Measurements from ENCODE around the gene F7.
"Not testable (repeated sequence)": the region's sequence is repeated elsewhere in the genome, so short reads cannot be mapped to it uniquely, and the experiment has no call there.

The F7 gene

DNA sequence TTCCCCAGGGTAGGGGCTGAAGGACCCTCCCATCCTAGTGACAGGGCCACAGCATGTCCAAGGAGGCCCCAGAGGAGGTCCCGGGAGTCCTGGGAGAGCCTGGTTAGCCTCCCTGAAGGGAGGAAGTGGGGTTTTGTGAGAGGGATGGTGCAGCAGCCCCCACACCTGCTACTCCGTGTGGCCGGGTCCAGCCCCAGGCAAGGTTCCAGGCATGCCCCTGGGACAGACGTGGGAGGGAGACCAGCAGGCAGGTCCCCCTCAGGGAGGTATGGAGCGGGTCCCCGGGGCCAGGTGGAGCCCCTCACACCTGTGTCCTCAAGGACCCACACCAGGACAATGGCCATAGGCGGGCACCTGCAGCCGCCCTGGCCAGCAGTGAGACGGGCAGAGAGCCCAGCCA lies 1.9 kb upstream of the F7 start:
- DNase-seq (ENCODE audit: extremely low spot score) = no peak
- ChIA-PET POLR2A (no interaction called here), CTCF (no interaction called here)
- no peak for TF ChIP-seq SUZ12 (IDR thresholded peaks at IDR 0.05)
- no peak for TF ChIP-seq TARDBP (IDR thresholded peaks at IDR 0.05)
- no peak for TF ChIP-seq FOXM1 (IDR thresholded peaks at IDR 0.05; ENCODE audit: borderline replicate concordance)
- TF ChIP-seq FOXK2 (IDR thresholded peaks at IDR 0.05) = no peak
- no peak for TF ChIP-seq FOXA1 (IDR thresholded peaks at IDR 0.05)
- no peak for TF ChIP-seq CTBP1 (IDR thresholded peaks at IDR 0.05; ENCODE audit: borderline replicate concordance)
- TF ChIP-seq, protein P1, sequence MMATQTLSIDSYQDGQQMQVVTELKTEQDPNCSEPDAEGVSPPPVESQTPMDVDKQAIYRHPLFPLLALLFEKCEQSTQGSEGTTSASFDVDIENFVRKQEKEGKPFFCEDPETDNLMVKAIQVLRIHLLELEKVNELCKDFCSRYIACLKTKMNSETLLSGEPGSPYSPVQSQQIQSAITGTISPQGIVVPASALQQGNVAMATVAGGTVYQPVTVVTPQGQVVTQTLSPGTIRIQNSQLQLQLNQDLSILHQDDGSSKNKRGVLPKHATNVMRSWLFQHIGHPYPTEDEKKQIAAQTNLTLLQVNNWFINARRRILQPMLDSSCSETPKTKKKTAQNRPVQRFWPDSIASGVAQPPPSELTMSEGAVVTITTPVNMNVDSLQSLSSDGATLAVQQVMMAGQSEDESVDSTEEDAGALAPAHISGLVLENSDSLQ (IDR thresholded peaks at IDR 0.05) = no peak
- TF ChIP-seq NFRKB (IDR thresholded peaks at IDR 0.05) = no peak
- TF ChIP-seq LEF1 (IDR thresholded peaks at IDR 0.05; ENCODE audit: borderline replicate concordance) = no peak

DNA sequence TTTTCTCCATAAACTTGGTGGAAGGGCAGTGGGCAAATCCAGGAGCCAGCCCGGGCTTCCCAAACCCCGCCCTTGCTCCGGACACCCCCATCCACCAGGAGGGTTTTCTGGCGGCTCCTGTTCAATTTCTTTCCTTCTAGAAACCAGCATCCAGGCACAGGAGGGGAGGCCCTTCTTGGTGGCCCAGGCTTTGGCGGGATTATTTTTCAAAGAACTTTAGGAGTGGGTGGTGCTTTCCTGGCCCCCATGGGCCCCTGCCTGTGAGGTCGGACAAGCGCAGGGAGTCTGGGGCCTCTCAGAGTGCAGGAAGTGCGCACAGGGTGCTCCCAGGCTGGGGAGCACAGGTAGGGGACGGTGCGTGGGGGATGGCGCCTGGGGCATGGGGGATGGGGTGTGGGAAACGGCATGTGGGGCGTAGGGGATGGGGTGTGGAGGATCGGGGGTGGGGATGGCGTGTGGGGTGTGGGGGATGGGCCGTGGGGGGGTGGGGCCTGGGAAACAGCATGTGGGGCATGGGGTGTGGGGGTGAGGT lies 396 bp downstream of the F7 start:
- TF ChIP-seq BHLHE40 (IDR thresholded peaks at IDR 0.05; ENCODE audit: borderline replicate concordance) (no peak), SP1 (IDR thresholded peaks at IDR 0.05) (no peak), ELF4 (IDR thresholded peaks at IDR 0.05) (no peak), NFRKB (IDR thresholded peaks at IDR 0.05) (no peak), ZNF384 (IDR thresholded peaks at IDR 0.05) (no peak), FOXA1 (IDR thresholded peaks at IDR 0.05) (no peak), ARNT (IDR thresholded peaks at IDR 0.05) (no peak), TARDBP (IDR thresholded peaks at IDR 0.05) (no peak), L3MBTL2 (conservative IDR thresholded peaks at IDR 0.05) (no peak), LEF1 (IDR thresholded peaks at IDR 0.05; ENCODE audit: borderline replicate concordance) (no peak), FOXM1 (IDR thresholded peaks at IDR 0.05; ENCODE audit: borderline replicate concordance) (no peak), SUZ12 (IDR thresholded peaks at IDR 0.05) (no peak), HDGF (IDR thresholded peaks at IDR 0.05; ENCODE audit: borderline replicate concordance) (no peak), FOXK2 (IDR thresholded peaks at IDR 0.05) (no peak), CTBP1 (IDR thresholded peaks at IDR 0.05; ENCODE audit: borderline replicate concordance) (no peak)
- TF ChIP-seq, protein P1 (IDR thresholded peaks at IDR 0.05) = no peak
- DNase-seq (ENCODE audit: extremely low spot score) = no peak
- POLR2A ChIA-PET = no interaction called here
- CTCF ChIA-PET = no interaction called here

DNA sequence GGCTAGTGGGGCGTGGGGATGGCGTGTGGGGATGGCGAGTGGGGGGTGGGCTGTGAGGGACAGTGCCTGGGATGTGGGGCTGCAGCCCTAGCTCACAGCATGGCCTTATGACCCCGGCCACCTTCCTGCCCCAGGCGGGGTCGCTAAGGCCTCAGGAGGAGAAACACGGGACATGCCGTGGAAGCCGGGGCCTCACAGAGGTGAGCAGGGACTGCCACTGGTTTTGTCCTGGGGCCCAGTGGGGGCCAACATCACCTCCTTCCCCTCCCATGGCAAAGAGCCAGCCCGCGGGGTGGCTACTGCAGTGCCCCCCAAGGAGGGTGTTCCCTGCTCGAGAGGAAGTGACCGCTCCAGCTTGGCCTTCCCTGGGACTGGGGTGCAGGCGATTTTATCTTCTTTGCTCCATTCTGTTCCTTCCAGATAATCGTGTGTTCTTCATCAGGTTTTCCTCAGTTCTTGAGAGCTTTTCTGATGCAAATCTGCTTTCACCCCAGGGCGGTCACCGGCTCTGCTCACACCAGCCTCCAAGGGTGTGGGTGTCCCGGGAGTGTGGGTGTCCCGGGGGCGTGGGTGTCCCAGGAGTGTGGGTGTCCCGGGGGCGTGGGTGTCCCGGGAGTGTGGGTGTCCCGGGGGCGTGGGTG lies 1.2 kb downstream of the F7 start:
- ChIA-PET CTCF (no interaction called here), POLR2A (no interaction called here)
- DNase-seq (ENCODE audit: extremely low spot score) = no peak
- TF ChIP-seq L3MBTL2 (conservative IDR thresholded peaks at IDR 0.05) (no peak), NFRKB (IDR thresholded peaks at IDR 0.05) (no peak), ZNF384 (IDR thresholded peaks at IDR 0.05) (no peak), SP1 (IDR thresholded peaks at IDR 0.05) (no peak), FOXA1 (IDR thresholded peaks at IDR 0.05) (no peak), SUZ12 (IDR thresholded peaks at IDR 0.05) (no peak), FOXM1 (IDR thresholded peaks at IDR 0.05; ENCODE audit: borderline replicate concordance) (no peak), CTBP1 (IDR thresholded peaks at IDR 0.05; ENCODE audit: borderline replicate concordance) (no peak), ARNT (IDR thresholded peaks at IDR 0.05) (no peak), ELF4 (IDR thresholded peaks at IDR 0.05) (no peak)
- TF ChIP-seq, protein P1 (IDR thresholded peaks at IDR 0.05) = no peak

DNA sequence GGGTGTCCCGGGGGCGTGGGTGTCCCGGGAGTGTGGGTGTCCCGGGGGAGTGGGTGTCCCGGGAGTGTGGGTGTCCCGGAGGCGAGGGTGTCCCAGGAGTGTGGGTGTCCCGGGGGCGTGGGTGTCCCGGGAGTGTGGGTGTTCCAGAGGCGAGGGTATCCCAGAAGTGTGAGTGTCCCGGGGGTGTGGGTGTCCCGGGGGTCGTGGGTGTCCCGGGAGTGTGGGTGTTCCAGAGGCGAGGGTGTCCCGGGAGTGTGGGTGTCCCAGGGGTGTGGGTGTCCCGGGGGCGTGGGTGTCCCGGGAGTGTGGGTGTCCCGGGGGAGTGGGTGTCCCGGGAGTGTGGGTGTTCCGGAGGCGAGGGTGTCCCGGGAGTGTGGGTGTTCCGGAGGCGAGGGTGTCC lies 2.9 kb downstream of the F7 start:
- CTCF ChIA-PET; POLR2A ChIA-PET; DNase-seq (ENCODE audit: extremely low spot score): not testable (repeated sequence)

DNA sequence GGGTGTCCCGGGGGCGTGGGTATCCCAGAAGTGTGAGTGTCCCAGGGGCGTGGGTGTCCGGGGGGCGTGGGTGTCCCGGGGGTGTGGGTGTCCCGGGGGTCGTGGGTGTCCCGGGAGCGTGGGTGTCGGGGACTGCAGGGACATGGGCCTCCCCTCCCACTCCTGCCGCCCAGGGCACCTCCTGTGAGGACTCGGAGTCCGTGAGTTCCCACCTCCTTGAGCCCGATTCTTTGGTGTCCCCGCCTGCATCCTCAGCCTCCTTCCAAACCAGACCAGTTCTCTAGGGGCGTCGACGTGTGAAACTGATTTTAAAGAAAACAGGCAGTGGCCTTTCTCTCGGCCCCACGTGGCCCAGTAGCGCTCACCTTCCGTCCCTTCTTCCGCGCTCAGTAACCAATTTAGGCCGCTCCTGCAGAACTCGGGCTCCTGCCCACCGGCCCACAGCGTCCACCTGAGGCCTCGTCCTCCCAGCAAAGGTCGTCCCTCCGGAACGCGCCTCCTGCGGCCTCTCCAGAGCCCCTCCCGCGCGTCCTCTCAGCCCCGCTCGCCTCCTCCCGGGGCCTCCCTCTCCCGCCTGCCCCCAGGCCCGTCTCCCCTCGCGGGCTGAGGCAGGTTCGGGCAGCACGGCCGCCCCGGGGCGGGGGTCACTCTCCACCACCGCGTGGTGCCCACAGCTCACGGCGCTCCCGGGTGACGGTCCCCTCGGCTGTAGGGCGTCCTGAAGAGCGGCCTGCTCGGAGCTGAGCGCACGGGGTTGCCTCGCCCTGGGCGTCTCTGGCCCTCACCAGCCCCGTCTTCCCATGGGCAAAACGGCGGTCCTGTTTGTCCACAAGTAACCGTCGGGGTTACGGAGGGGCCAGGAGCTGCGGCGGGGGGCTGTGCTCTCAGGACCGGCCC lies 3.8 kb downstream of the F7 start:
- TF ChIP-seq TARDBP (IDR thresholded peaks at IDR 0.05) = no peak
- no peak for TF ChIP-seq BHLHE40 (IDR thresholded peaks at IDR 0.05; ENCODE audit: borderline replicate concordance)
- DNase-seq (ENCODE audit: extremely low spot score) = no peak
- ChIA-PET POLR2A (no interaction called here), CTCF (no interaction called here)

DNA sequence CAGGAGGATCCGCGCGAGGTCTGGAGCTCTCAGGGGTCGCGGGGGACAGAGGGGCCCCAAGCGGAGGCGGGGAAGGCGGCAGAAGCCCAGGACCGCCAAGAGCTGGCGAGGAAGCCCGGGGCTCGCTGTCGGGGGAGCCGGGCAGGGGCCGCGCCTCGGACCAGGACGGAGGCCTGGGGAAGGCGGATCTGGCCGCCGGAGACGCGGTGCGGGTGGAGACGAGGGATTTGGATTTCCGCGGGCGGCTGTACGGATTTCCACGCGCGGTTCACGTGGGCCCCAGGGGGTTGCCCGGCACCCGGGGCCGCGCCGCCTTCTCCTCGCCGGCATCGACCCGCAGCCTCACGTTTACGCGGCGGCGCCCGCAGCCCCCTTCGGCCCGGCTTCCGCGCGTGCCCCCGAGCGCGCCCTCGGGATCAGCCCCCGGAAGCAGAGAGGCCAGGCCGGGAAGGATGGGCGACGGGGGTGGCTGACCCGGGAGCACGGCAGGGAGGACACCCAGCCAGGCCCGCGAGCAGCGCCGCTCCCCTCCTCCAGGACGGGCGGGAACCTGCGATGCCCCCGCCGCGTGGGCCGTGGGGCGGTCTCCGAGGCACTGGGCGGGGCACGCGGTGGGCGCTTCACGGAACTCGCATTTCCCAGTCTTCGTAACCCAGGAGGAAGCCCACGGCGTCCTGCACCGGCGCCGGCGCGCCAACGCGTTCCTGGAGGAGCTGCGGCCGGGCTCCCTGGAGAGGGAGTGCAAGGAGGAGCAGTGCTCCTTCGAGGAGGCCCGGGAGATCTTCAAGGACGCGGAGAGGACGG lies 4.7 kb downstream of the F7 start:
- TF ChIP-seq L3MBTL2 (conservative IDR thresholded peaks at IDR 0.05) (no peak), ELF4 (IDR thresholded peaks at IDR 0.05) (no peak), SP1 (IDR thresholded peaks at IDR 0.05) (no peak), FOXM1 (IDR thresholded peaks at IDR 0.05; ENCODE audit: borderline replicate concordance) (no peak), SUZ12 (IDR thresholded peaks at IDR 0.05) (no peak)
- ChIA-PET CTCF (no interaction called here), POLR2A (no interaction called here)

More for the DNA sequence above, 4.7 kb downstream of the F7 start:
- no peak for DNase-seq (ENCODE audit: extremely low spot score)

Measured in HEK293T (cell line).